ENCODE data around the gene SDHB.

DNA sequence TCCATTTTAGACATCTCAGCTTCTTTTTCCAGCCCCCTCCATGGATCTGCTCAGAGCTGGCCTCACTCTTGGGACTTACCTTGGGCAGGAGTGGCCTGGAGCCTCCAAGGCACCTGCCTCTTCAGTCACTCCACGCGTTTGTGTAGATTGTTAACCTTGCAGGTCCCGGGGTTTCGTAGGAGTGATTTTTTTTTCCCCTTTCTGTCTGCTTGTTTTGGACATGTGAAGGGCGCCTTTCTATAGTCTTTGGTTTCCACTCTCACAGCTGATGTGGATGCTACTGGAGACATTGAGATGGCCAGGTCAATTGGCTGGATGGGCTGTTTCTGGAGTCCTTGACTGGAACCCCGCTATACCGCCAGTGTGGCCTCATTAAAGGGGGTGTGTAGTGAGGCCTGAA, 2.0 kb upstream of the SDHB start:
- TF ChIP-seq, protein P1, sequence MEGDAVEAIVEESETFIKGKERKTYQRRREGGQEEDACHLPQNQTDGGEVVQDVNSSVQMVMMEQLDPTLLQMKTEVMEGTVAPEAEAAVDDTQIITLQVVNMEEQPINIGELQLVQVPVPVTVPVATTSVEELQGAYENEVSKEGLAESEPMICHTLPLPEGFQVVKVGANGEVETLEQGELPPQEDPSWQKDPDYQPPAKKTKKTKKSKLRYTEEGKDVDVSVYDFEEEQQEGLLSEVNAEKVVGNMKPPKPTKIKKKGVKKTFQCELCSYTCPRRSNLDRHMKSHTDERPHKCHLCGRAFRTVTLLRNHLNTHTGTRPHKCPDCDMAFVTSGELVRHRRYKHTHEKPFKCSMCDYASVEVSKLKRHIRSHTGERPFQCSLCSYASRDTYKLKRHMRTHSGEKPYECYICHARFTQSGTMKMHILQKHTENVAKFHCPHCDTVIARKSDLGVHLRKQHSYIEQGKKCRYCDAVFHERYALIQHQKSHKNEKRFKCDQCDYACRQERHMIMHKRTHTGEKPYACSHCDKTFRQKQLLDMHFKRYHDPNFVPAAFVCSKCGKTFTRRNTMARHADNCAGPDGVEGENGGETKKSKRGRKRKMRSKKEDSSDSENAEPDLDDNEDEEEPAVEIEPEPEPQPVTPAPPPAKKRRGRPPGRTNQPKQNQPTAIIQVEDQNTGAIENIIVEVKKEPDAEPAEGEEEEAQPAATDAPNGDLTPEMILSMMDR (IDR thresholded peaks at IDR 0.05; ENCODE audit: low read depth, low read length) = no peak
- no peak for TF ChIP-seq EZH2phosphoT487 (IDR thresholded peaks at IDR 0.05; ENCODE audit: low read depth)

Measured in OCI-LY3 (cell line).